CD14-positive monocyte (primary cell): ENCODE data around the gene PER3. TPM values are rescaled to one million over a fixed set of nuclear protein-coding genes. Genes with fewer than 3 reads are reported as not detected.

ENCODE experiments used
- DNase-seq, 3 donors: peaks; one replicate each; pipeline ENCODE4 v3.0.0-alpha.2; 2011 to 2022
- H2AFZ ChIP-seq: 2 replicates; pipeline ENCODE4 v1.6.0; 2012; ENCODE audit warnings: mild to moderate bottlenecking, low read depth, low read length, inconsistent platforms; ENCODE audit not compliant: insufficient read depth, poor library complexity, severe bottlenecking
- H3K27ac ChIP-seq, 2 donors: 1 replicate in 1 of 2; 2 replicates in 1 of 2; pipeline ENCODE4 v1.5.1; 2012 to 2013; ENCODE audit warnings: low read length in 2 of 2, control low read depth in 1 of 2, inconsistent platforms in 1 of 2, low read depth in 1 of 2, mild to moderate bottlenecking in 1 of 2
- H3K27me3 ChIP-seq, 2 donors: one replicate each; pipeline versions ENCODE4 v1.6.0 to v1.6.1; 2011 to 2013; ENCODE audit warnings: low read length in 2 of 2; ENCODE audit not compliant: control insufficient read depth in 2 of 2, insufficient read depth in 2 of 2
- H3K36me3 ChIP-seq, 2 donors: replicated peaks in 1 of 2; 1 replicate in 1 of 2; 2 replicates in 1 of 2; pipeline versions ENCODE4 v1.5.1 to v1.6.1; 2012 to 2013; ENCODE audit warnings: low read length in 2 of 2, control low read depth in 1 of 2, inconsistent platforms in 1 of 2, mild to moderate bottlenecking in 1 of 2; ENCODE audit not compliant: insufficient read depth in 2 of 2, control insufficient read depth in 1 of 2
- H3K4me1 ChIP-seq, 2 donors: 1 replicate in 1 of 2; 2 replicates in 1 of 2; pipeline versions ENCODE4 v1.5.1 to v1.6.1; 2012 to 2013; ENCODE audit warnings: low read length in 2 of 2, control low read depth in 1 of 2, inconsistent platforms in 1 of 2, mild to moderate bottlenecking in 1 of 2, moderate library complexity in 1 of 2; ENCODE audit not compliant: insufficient read depth in 2 of 2, control insufficient read depth in 1 of 2
- H3K4me2 ChIP-seq: replicated peaks from 2 replicates; pipeline ENCODE3; 2012; ENCODE audit warnings: low read length, moderate library complexity, mild to moderate bottlenecking; ENCODE audit not compliant: poor library complexity, severe bottlenecking; ENCODE audit errors: extremely low read depth
- H3K4me3 ChIP-seq, 3 experiments: fragments of 200-600 bp in 1 of 3; sonication (generic) in 1 of 3; replicated peaks in 1 of 3; 1 replicate in 2 of 3; 2 replicates in 1 of 3; pipeline ENCODE4 v1.5.1; 2011 to 2013; ENCODE audit warnings: low read length in 3 of 3, mild to moderate bottlenecking in 3 of 3, control low read depth in 2 of 3, low read depth in 2 of 3, inconsistent platforms in 1 of 3, moderate library complexity in 1 of 3
- H3K79me2 ChIP-seq: 2 replicates; pipeline ENCODE4 v1.6.0; 2012; ENCODE audit warnings: mild to moderate bottlenecking, control low read depth, inconsistent platforms, low read length, moderate library complexity; ENCODE audit not compliant: insufficient read depth
- H3K9ac ChIP-seq: 2 replicates; pipeline ENCODE4 v1.6.0; 2017; ENCODE audit warnings: low read length, mild to moderate bottlenecking; ENCODE audit not compliant: insufficient read depth, poor library complexity, severe bottlenecking
- H3K9me3 ChIP-seq, 2 donors: replicated peaks in 1 of 2; 1 replicate in 1 of 2; 2 replicates in 1 of 2; pipeline versions ENCODE4 v1.5.1 to v1.6.1; 2012 to 2013; ENCODE audit warnings: low read length in 2 of 2, control low read depth in 1 of 2; ENCODE audit not compliant: control insufficient read depth in 1 of 2, insufficient read depth in 1 of 2
- H4K20me1 ChIP-seq: 2 replicates; pipeline ENCODE4 v1.6.0; 2012; ENCODE audit warnings: mild to moderate bottlenecking, low read length, control low read depth, moderate library complexity; ENCODE audit not compliant: insufficient read depth
- H3K27ac Mint-ChIP-seq, 7 donors: one replicate each; pipeline ENCODE4 v1.8.0; 2020; ENCODE audit warnings: mild to moderate bottlenecking in 7 of 7, mixed read lengths in 7 of 7, moderate library complexity in 6 of 7, inconsistent platforms in 2 of 7
- H3K27me3 Mint-ChIP-seq, 3 donors: one replicate each; pipeline ENCODE4 v1.8.0; 2021 to 2022; ENCODE audit warnings: low read depth in 3 of 3, mild to moderate bottlenecking in 3 of 3, mixed read lengths in 3 of 3, moderate library complexity in 3 of 3, inconsistent platforms in 1 of 3
- H3K36me3 Mint-ChIP-seq, 2 donors: one replicate each; pipeline ENCODE4 v1.8.0; 2020; ENCODE audit warnings: mixed read lengths in 2 of 2, inconsistent platforms in 1 of 2, mild to moderate bottlenecking in 1 of 2
- H3K4me1 Mint-ChIP-seq: one replicate; pipeline ENCODE4 v1.8.0; 2020; ENCODE audit warnings: mild to moderate bottlenecking, mixed read lengths
- H3K4me3 Mint-ChIP-seq, 2 donors: one replicate each; pipeline ENCODE4 v1.8.0; 2020; ENCODE audit warnings: mild to moderate bottlenecking in 2 of 2, mixed read lengths in 2 of 2, moderate library complexity in 1 of 2
- H3K9me3 Mint-ChIP-seq, 7 donors: one replicate each; pipeline ENCODE4 v1.8.0; 2020 to 2022; ENCODE audit warnings: mixed read lengths in 7 of 7, mild to moderate bottlenecking in 6 of 7, moderate library complexity in 6 of 7, inconsistent platforms in 2 of 7
- WGBS: methylation state at CpG from one replicate; pipeline ENCODE4 v1.1.5; 2013; ENCODE audit warnings: missing lambda C conversion rate; ENCODE audit not compliant: insufficient coverage; 5-methylcytosine and 5-hydroxymethylcytosine counted together
- intact Hi-C, 2 donors: fragments of 100-400 bp; cut with micrococcal nuclease; formaldehyde crosslinking; loops; one replicate each; pipeline versions ENCODE4 v1.15.0 to v1.15.1; 2023
- polyA plus RNA-seq, 3 donors: library from polyadenylated mRNA; depleted of rRNA in 1 of 3; unstranded in 2 of 3; stranded (reverse) in 1 of 3; fragments of 300-500 nt in 2 of 3; fragments of >200 nt in 1 of 3; fragmentation: Illumina TruSeq in 2 of 3; gene quantifications; 1 replicate in 2 of 3; 2 replicates in 1 of 3; pipeline ENCODE4 v1.2.3, GENCODE V29; 2012 to 2021
- TF ChIP-seq, protein P1 (sequence below): fragments of 200-600 bp; IDR thresholded peaks from one replicate; pipeline ENCODE4 v1.8.0; 2022; ENCODE audit warnings: antibody characterized with exemption, mild to moderate bottlenecking

Gene PER3
- polyA plus RNA-seq, 3 donors, result 0.46 to 2.3 (median 2.0) TPM

DNA sequence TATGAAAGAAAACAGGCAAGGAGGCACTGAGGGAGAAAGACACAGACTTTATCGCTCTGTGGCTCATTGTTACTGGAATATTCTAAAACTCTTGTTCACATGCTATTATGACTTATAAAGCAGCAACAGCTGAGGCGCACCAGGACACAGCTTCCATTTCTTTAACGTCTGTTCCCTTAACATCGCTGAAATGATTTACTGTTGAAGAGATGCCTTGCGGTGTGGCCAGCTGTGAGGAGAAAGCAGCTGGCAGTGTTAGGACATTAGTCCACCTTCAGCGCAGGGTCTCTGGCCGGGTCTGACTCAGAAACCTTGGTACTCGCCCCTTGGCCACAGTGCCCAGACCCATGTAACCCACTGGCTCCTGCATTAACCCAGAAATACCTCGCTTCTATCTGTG, 3.1 kb upstream of the PER3 start:
- Histone ChIP-seq H3K9ac (no peak overlapping the region), H3K4me1 (peaks cover 35 to 37% of the 10 kb centered on the region in 2 donors), H3K9me3 (peaks cover 0 to 5% of the 10 kb centered on the region in 2 donors), H3K27me3 (no peaks in the 10 kb centered on the region), H3K79me2 (peaks cover 26% of the 10 kb centered on the region), H3K4me2 (peak overlapping the region; percentile 79), H2AFZ (no peak overlapping the region), H4K20me1 (peaks cover 28% of the 10 kb centered on the region), H3K27ac (peak overlapping the region; percentile 57 to 69), H3K36me3 (peaks cover 40 to 50% of the 10 kb centered on the region in 2 donors), H3K4me3 (peak overlapping the region in 1 of 3 experiments; percentile 72)
- H3K4me3 Mint-ChIP-seq, result no peak overlapping the region
- DNase-seq, result no peak
- WGBS, result 100% methylated on average over 4 of the region's 9 CpGs
- peaks cover 40 to 49% of the 10 kb centered on the region in 2 donors for H3K36me3 Mint-ChIP-seq
- H3K4me1 Mint-ChIP-seq, result peaks cover 35% of the 10 kb centered on the region
- peaks cover 0 to 5% (median 0%) of the 10 kb centered on the region in 3 donors for H3K27me3 Mint-ChIP-seq
- peak overlapping the region; percentile 75 to 94 (median 89) for H3K27ac Mint-ChIP-seq
- TF ChIP-seq, protein P1, sequence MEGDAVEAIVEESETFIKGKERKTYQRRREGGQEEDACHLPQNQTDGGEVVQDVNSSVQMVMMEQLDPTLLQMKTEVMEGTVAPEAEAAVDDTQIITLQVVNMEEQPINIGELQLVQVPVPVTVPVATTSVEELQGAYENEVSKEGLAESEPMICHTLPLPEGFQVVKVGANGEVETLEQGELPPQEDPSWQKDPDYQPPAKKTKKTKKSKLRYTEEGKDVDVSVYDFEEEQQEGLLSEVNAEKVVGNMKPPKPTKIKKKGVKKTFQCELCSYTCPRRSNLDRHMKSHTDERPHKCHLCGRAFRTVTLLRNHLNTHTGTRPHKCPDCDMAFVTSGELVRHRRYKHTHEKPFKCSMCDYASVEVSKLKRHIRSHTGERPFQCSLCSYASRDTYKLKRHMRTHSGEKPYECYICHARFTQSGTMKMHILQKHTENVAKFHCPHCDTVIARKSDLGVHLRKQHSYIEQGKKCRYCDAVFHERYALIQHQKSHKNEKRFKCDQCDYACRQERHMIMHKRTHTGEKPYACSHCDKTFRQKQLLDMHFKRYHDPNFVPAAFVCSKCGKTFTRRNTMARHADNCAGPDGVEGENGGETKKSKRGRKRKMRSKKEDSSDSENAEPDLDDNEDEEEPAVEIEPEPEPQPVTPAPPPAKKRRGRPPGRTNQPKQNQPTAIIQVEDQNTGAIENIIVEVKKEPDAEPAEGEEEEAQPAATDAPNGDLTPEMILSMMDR, result no peak
- intact Hi-C loops, result loop anchor here in 1 of 2 donors (5.0 kb wide), 2 partner anchors 79 to 181 kb away; partner anchors contain the start of gene PARK7
- peaks cover 0 to 8% (median 4%) of the 10 kb centered on the region in 7 donors for H3K9me3 Mint-ChIP-seq

DNA sequence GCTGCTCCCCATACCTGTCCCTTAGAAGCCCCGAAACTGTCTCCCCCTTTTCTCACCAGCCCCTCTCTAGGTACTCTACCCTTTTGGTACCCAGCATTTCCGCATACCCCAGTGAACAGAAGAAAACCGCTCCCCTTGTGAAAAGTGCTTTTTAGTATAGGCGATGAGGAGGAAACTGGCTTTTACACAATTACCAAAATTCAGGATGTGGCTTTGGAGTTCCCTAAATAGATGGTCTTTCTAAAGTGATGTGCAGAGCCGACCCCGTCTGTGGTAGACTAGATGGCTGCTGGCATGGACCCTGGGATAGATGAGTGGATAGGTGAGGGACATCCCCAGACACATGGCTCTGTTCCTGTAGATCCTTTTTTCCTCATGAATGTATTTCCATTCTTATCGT, 2.6 kb upstream of the PER3 start:
- H3K9me3 ChIP-seq, result peaks cover 0 to 5% of the 10 kb centered on the region in 2 donors
- H3K4me2 ChIP-seq, result peak overlapping the region; percentile 79
- H4K20me1 ChIP-seq, result peaks cover 23% of the 10 kb centered on the region
- peaks cover 20% of the 10 kb centered on the region for H3K79me2 ChIP-seq
- H3K27me3 ChIP-seq, result no peaks in the 10 kb centered on the region
- peak overlapping the region; percentile 75 to 83 for H3K4me3 Mint-ChIP-seq
- H3K27ac ChIP-seq, result peak overlapping the region; percentile 57 to 69
- no peak overlapping the region for H2AFZ ChIP-seq
- TF ChIP-seq, protein P1, result no peak
- H3K4me1 Mint-ChIP-seq, result peaks cover 38% of the 10 kb centered on the region
- peaks cover 37 to 44% of the 10 kb centered on the region in 2 donors for H3K36me3 ChIP-seq
- peaks cover 0 to 8% (median 4%) of the 10 kb centered on the region in 7 donors for H3K9me3 Mint-ChIP-seq
- H3K36me3 Mint-ChIP-seq, result peaks cover 35 to 44% of the 10 kb centered on the region in 2 donors
- no peak overlapping the region for H3K9ac ChIP-seq
- 0% methylated on average over 1 of the region's 7 CpGs for whole genome bisulfite sequencing
- intact Hi-C loops, result loop anchor here in 1 of 2 donors (5.0 kb wide), 2 partner anchors 79 to 181 kb away; partner anchors contain the start of gene PARK7
- H3K27me3 Mint-ChIP-seq, result peaks cover 0 to 5% (median 0%) of the 10 kb centered on the region in 3 donors
- peak in 2 of 3 donors; percentile 40 to 56 for DNase-seq
- H3K4me3 ChIP-seq, result peak overlapping the region; percentile 3 to 72 (median 15)
- peaks cover 36 to 41% of the 10 kb centered on the region in 2 donors for H3K4me1 ChIP-seq
- peak overlapping the region; percentile 75 to 94 (median 89) for H3K27ac Mint-ChIP-seq
